Esophagus squamous epithelium (tissue), 5 donors: ENCODE results near the gene FMO2. TPM values are rescaled to one million over a fixed set of nuclear protein-coding genes. Genes with fewer than 3 reads are reported as not detected.

Source experiments
- DNase-seq: peaks from one replicate; lab custom pipeline; 2025; lab: John Stamatoyannopoulos, UW
- H3K27ac ChIP-seq, 4 donors: fragments of 200-600 bp; sonication (generic); one replicate each; pipeline ENCODE4 v1.5.1; 2016 to 2019; ENCODE audit warnings: mild to moderate bottlenecking in 1 of 4
- H3K27me3 ChIP-seq, 4 donors: fragments of 200-600 bp; sonication (generic); 1 replicate in 3 of 4; 2 replicates in 1 of 4; pipeline versions ENCODE4 v1.5.1 to v1.6.0; 2017 to 2021; ENCODE audit warnings: antibody characterized with exemption in 1 of 4
- H3K36me3 ChIP-seq, 3 donors: fragments of 200-600 bp; sonication (generic); one replicate each; pipeline ENCODE4 v1.5.1; 2016 to 2019
- H3K4me1 ChIP-seq, 3 donors: fragments of 200-600 bp; sonication (generic); one replicate each; pipeline ENCODE4 v1.5.1; 2017 to 2019
- H3K4me3 ChIP-seq, 4 donors: fragments of 200-600 bp; sonication (generic); 1 replicate in 3 of 4; 2 replicates in 1 of 4; pipeline ENCODE4 v1.5.1; 2016 to 2019; ENCODE audit warnings: mild to moderate bottlenecking in 2 of 4, moderate library complexity in 1 of 4
- H3K9me3 ChIP-seq, 3 donors: fragments of 200-600 bp; sonication (generic); one replicate each; pipeline ENCODE4 v1.5.1; 2016 to 2019
- CTCF ChIP-seq, 6 experiments: fragments of 450-650 bp in 4 of 6; fragments of 200-600 bp in 2 of 6; sonication (generic) in 2 of 6; IDR thresholded peaks; one replicate each; pipeline ENCODE4 v1.5.1; 2016 to 2019; ENCODE audit warnings: antibody characterized with exemption in 6 of 6, mild to moderate bottlenecking in 4 of 6, moderate library complexity in 4 of 6
- POLR2A ChIP-seq, 4 donors: fragments of 450-650 bp; IDR thresholded peaks; one replicate each; pipeline ENCODE4 v1.6.1; 2017; ENCODE audit warnings: antibody characterized with exemption in 4 of 4, mild to moderate bottlenecking in 4 of 4, moderate library complexity in 3 of 4
- WGBS, 2 donors: methylation state at CpG; one replicate each; pipeline ENCODE4 v1.1.5; 2018; 5-methylcytosine and 5-hydroxymethylcytosine counted together
- intact Hi-C: fragments of 100-400 bp; cut with DNase I; formaldehyde crosslinking; loops from one replicate; pipeline ENCODE4 v1.15.0; 2022
- total RNA-seq, 4 donors: library from RNA; depleted of rRNA; stranded (reverse); fragments of >200 nt; gene quantifications; one replicate each; pipeline ENCODE4 v1.1.0, GENCODE V29; 2016
- donor health status: DM: yes; HTN: yes; CAD: no.

FMO2 gene
- total RNA-seq, 4 donors from 2014 or later, result 53.4 to 146 (median 68.8) TPM

- WGBS, 2 donors, result 60 to 63% methylated on average over 9 of the region's 9 CpGs
- intact Hi-C loops, result no loop called here
These were observed 32.8 kb downstream of the FMO2 start for GRCh38 chr1:171217658-171218443.

GRCh38 chr1:171218661-171219060 lies 33.6 kb downstream of the FMO2 start:
- TF ChIP-seq CTCF (IDR thresholded peaks at IDR 0.05) (no peak), POLR2A (IDR thresholded peaks at IDR 0.05) (no peak)
- Histone ChIP-seq H3K27me3 (no peaks in the 10 kb centered on the region), H3K4me1 (peaks cover 5 to 64% (median 32%) of the 10 kb centered on the region in 3 donors), H3K36me3 (no peaks in the 10 kb centered on the region), H3K27ac (peak overlapping the region in 1 of 4 donors; percentile 77), H3K4me3 (no peak overlapping the region), H3K9me3 (peaks cover 0 to 4% (median 0%) of the 10 kb centered on the region in 3 donors)
- 0 to 84% methylated on average over 1 of the region's 1 CpG for WGBS, 2 donors
- intact Hi-C loops, result no loop called here
- DNase-seq, result no peak

More at GRCh38 chr1:171217658-171218443, 32.8 kb downstream of the FMO2 start:
- Histone ChIP-seq H3K4me1 (peaks cover 5 to 56% (median 26%) of the 10 kb centered on the region in 3 donors), H3K27ac (no peak overlapping the region), H3K4me3 (no peak overlapping the region), H3K36me3 (no peaks in the 10 kb centered on the region), H3K27me3 (no peaks in the 10 kb centered on the region), H3K9me3 (peaks cover 0 to 4% (median 0%) of the 10 kb centered on the region in 3 donors)
- TF ChIP-seq CTCF (IDR thresholded peaks at IDR 0.05) (no peak), POLR2A (IDR thresholded peaks at IDR 0.05) (no peak)
- DNase-seq, result no peak

GRCh38 chr1:171219346-171220080 lies 34.4 kb downstream of the FMO2 start:
- Histone ChIP-seq H3K4me3 (no peak overlapping the region), H3K27ac (peak overlapping the region in 3 of 4 donors; percentile 5 to 77 (median 70)), H3K4me1 (peaks cover 5 to 72% (median 33%) of the 10 kb centered on the region in 3 donors), H3K27me3 (no peaks in the 10 kb centered on the region), H3K36me3 (no peaks in the 10 kb centered on the region), H3K9me3 (peaks cover 0 to 4% (median 0%) of the 10 kb centered on the region in 3 donors)
- DNase-seq, result no peak
- 74 to 83% methylated on average over 2 of the region's 2 CpGs for WGBS, 2 donors
- no peak for TF ChIP-seq POLR2A (IDR thresholded peaks at IDR 0.05)
- TF ChIP-seq CTCF (IDR thresholded peaks at IDR 0.05), result no peak
- intact Hi-C loops, result no loop called here

- peaks cover 5 to 74% (median 33%) of the 10 kb centered on the region in 3 donors for H3K4me1 ChIP-seq
- DNase-seq, result no peak
- intact Hi-C loops, result no loop called here
These were observed 35.0 kb downstream of the FMO2 start for GRCh38 chr1:171220081-171220420.

More at GRCh38 chr1:171220081-171220420, 35.0 kb downstream of the FMO2 start:
- Histone ChIP-seq H3K4me3 (no peak overlapping the region), H3K9me3 (peaks cover 0 to 4% (median 0%) of the 10 kb centered on the region in 3 donors), H3K36me3 (no peaks in the 10 kb centered on the region), H3K27me3 (no peaks in the 10 kb centered on the region), H3K27ac (peak overlapping the region in 2 of 4 donors; percentile 70 to 77)
- TF ChIP-seq CTCF (IDR thresholded peaks at IDR 0.05) (no peak), POLR2A (IDR thresholded peaks at IDR 0.05) (no peak)
- 43 to 65% methylated on average over 2 of the region's 2 CpGs for WGBS, 2 donors
